ENCODE measurements around the gene HOXA3. TPM values are rescaled to one million over a fixed set of nuclear protein-coding genes. Genes with fewer than 3 reads are reported as not detected.
A peak's percentile ranks its signal among the peaks of the same experiment; 100 is the strongest.

The HOXA3 gene
- total and polyA plus RNA-seq, 2 donors (not counting 1 experiment from before 2014, with no cell fraction given) = 0.68 to 1.5 TPM

DNA sequence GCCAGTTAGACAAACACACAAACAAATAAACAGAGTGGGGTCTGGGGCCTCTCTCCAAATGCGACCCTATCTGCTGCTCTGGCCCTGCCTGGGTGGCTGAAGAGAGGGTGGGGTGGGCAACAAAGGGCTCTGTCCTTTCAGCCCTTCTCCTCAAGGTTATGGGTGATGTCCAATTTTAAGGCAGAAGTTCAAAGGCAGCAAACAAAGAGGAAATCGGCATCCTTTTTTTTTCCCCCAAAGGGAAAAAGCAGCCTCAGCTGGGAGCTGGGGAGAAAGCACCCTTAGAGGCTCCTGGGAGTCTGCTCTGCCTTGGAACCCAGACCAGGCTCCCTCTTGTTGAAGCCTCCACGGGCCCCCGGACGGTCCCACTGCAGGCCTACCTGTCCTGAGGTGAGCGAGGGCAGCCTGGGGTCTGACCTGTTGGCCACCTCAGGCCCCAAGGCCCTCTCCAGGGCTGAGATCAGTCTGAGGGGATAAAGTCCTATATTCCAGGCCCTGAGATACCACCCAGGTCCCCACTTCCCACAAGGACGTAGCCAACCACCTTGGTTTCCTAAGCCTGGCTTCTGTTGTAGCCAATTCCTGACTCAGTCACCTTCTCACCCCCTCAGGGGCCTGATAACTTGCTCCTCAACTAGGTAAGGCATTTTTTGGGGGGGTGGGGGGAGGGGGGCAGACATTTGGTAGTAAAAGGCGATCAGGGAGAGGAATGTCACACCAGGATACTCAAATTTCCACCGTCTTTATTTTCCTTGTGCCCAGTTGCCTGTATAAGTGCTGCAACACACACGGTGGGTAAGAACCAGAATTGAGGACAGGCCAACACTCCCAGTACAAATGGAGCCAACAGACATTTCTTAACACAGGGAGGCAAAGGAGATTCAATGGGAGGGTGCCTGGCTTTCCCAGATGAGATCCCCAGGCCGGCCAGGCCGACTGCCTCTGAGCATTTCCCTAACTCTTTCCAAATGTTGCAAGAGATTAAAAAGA, 28.3 kb upstream of the HOXA3 start:
- H3K4me3 ChIP-seq (replicated peaks in 1 of 4; ENCODE audit: control extremely low read depth in 1 of 4, insufficient read depth in 1 of 4, low read depth in 3 of 4, low read length in 4 of 4) = no peak overlapping the region

DNA sequence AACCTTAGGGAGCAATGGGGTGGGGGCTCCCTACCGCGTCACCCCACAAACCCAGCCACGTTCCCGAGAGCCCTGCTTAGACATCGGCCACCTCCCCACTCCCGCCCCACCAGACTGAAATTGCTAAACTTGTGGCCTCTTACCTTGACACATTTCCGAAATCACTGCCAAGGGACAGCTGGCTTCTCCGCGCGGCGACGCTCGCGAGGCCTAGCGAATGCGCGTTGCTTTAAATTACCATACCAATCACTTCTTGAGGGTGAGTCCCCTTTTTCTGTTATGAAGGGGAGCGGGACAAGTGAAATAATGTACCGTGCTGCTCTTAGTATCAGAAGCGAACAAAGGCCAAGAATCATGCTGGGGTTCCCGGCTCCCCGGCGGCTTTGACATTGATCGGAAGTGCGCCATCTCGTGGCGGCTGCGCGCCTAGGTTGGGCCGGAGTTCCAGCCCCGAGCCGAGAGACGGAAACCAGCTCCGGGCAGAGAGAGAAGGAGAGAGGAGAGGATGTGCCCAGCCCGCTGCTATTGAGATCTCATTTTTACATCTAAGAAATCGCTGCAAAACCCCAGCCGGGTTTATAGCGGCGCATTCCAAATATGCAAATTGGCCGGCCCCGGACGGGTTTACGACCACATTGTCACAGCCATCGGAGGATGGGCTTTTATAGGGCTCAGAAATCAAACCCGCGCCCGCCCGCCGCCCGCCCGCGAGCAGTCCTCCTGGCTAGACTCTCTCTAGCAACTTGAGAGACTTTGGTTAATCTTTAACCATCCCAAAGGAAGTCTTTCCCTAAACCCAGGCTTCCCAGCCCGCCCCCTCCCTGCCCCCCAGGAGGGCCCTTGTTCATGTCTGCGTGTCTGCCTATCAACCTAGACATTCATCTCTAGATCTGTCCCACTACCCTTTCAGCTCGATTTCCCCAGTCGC, 27.4 kb upstream of the HOXA3 start:
- no peaks in the 10 kb centered on the region for H3K79me2 ChIP-seq (ENCODE audit: control insufficient read depth, insufficient read depth, low read length)
- H3K4me3 ChIP-seq (replicated peaks in 1 of 4; ENCODE audit: control extremely low read depth in 1 of 4, insufficient read depth in 1 of 4, low read depth in 3 of 4, low read length in 4 of 4) = peak overlapping the region in 2 of 4 experiments; percentile 22 to 31
- H3K36me3 ChIP-seq (ENCODE audit: control insufficient read depth, insufficient read depth, low read length) = no peaks in the 10 kb centered on the region
- H3K27me3 ChIP-seq (ENCODE audit: control insufficient read depth, insufficient read depth, low read length) = peaks cover 53% of the 10 kb centered on the region
- peak overlapping the region; percentile 39 for H3K4me2 ChIP-seq (ENCODE audit: extremely low read depth, insufficient read depth, low read length)
- no peaks in the 10 kb centered on the region for H3K9me3 ChIP-seq (ENCODE audit: control insufficient read depth, insufficient read depth, low read depth, low read length)
- no peak overlapping the region for H2AFZ ChIP-seq (ENCODE audit: low read length)
- TF ChIP-seq, protein P1, sequence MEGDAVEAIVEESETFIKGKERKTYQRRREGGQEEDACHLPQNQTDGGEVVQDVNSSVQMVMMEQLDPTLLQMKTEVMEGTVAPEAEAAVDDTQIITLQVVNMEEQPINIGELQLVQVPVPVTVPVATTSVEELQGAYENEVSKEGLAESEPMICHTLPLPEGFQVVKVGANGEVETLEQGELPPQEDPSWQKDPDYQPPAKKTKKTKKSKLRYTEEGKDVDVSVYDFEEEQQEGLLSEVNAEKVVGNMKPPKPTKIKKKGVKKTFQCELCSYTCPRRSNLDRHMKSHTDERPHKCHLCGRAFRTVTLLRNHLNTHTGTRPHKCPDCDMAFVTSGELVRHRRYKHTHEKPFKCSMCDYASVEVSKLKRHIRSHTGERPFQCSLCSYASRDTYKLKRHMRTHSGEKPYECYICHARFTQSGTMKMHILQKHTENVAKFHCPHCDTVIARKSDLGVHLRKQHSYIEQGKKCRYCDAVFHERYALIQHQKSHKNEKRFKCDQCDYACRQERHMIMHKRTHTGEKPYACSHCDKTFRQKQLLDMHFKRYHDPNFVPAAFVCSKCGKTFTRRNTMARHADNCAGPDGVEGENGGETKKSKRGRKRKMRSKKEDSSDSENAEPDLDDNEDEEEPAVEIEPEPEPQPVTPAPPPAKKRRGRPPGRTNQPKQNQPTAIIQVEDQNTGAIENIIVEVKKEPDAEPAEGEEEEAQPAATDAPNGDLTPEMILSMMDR (conservative IDR thresholded peaks at IDR 0.05 in 1 of 2, IDR thresholded peaks at IDR 0.05 in 1 of 2; ENCODE audit: low read depth in 1 of 2, low read length in 2 of 2) = peak; percentile 77 to 78
- TF ChIP-seq EZH2 (IDR thresholded peaks at IDR 0.05; ENCODE audit: low read length, missing control alignments) = peak; percentile 48
- no peaks in the 10 kb centered on the region for H3K4me1 ChIP-seq (ENCODE audit: control insufficient read depth, extremely low read depth, insufficient read depth, low read length)
- peak; percentile 23 to 56 for DNase-seq (ENCODE audit: low read depth in 2 of 2)
- H3K27ac ChIP-seq (ENCODE audit: insufficient read depth, low read length) = no peak overlapping the region
- H3K9ac ChIP-seq (ENCODE audit: insufficient read depth, low read length) = no peak overlapping the region
- no peaks in the 10 kb centered on the region for H4K20me1 ChIP-seq (ENCODE audit: control insufficient read depth, extremely low read depth, insufficient read depth, low read length)

More for the DNA sequence above, 28.3 kb upstream of the HOXA3 start:
- Histone ChIP-seq H3K79me2 (ENCODE audit: control insufficient read depth, insufficient read depth, low read length) (no peaks in the 10 kb centered on the region), H4K20me1 (ENCODE audit: control insufficient read depth, extremely low read depth, insufficient read depth, low read length) (no peaks in the 10 kb centered on the region), H3K36me3 (ENCODE audit: control insufficient read depth, insufficient read depth, low read length) (no peaks in the 10 kb centered on the region), H3K4me1 (ENCODE audit: control insufficient read depth, extremely low read depth, insufficient read depth, low read length) (no peaks in the 10 kb centered on the region), H3K4me2 (ENCODE audit: extremely low read depth, insufficient read depth, low read length) (no peak overlapping the region), H3K27ac (ENCODE audit: insufficient read depth, low read length) (no peak overlapping the region), H2AFZ (ENCODE audit: low read length) (no peak overlapping the region), H3K27me3 (ENCODE audit: control insufficient read depth, insufficient read depth, low read length) (peaks cover 54% of the 10 kb centered on the region), H3K9me3 (ENCODE audit: control insufficient read depth, insufficient read depth, low read depth, low read length) (no peaks in the 10 kb centered on the region), H3K9ac (ENCODE audit: insufficient read depth, low read length) (no peak overlapping the region)
- DNase-seq (ENCODE audit: low read depth in 2 of 2) = no peak
- TF ChIP-seq EZH2 (IDR thresholded peaks at IDR 0.05; ENCODE audit: low read length, missing control alignments) = no peak

DNA sequence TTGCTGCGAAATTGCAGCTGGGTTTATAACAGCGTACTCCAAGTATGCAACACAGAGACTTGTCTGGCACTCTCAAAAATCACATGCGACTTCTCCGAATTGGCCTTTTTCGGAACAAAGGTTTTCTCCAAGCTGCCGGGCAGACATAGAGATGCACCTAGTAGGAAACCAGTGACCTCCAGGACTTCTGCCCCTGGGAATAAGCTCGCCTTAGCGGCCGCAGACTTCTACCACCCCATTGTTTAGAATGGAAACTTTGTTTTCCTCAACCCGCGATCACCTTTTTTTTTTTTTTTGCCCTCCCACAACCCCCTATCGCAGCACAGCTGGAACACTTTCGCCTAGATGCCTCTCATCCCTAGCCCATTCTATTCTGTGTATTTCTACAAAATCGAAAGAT, 26.6 kb upstream of the HOXA3 start:
- H3K9ac ChIP-seq (ENCODE audit: insufficient read depth, low read length) = no peak overlapping the region
- no peaks in the 10 kb centered on the region for H3K4me1 ChIP-seq (ENCODE audit: control insufficient read depth, extremely low read depth, insufficient read depth, low read length)
- TF ChIP-seq, protein P1 (conservative IDR thresholded peaks at IDR 0.05 in 1 of 2, IDR thresholded peaks at IDR 0.05 in 1 of 2; ENCODE audit: low read depth in 1 of 2, low read length in 2 of 2) = no peak
- no peak for TF ChIP-seq EZH2 (IDR thresholded peaks at IDR 0.05; ENCODE audit: low read length, missing control alignments)
- no peak overlapping the region for H2AFZ ChIP-seq (ENCODE audit: low read length)
- no peaks in the 10 kb centered on the region for H3K36me3 ChIP-seq (ENCODE audit: control insufficient read depth, insufficient read depth, low read length)
- H4K20me1 ChIP-seq (ENCODE audit: control insufficient read depth, extremely low read depth, insufficient read depth, low read length) = no peaks in the 10 kb centered on the region
- H3K9me3 ChIP-seq (ENCODE audit: control insufficient read depth, insufficient read depth, low read depth, low read length) = no peaks in the 10 kb centered on the region
- H3K79me2 ChIP-seq (ENCODE audit: control insufficient read depth, insufficient read depth, low read length) = no peaks in the 10 kb centered on the region
- no peak overlapping the region for H3K4me3 ChIP-seq (replicated peaks in 1 of 4; ENCODE audit: control extremely low read depth in 1 of 4, insufficient read depth in 1 of 4, low read depth in 3 of 4, low read length in 4 of 4)
- DNase-seq (ENCODE audit: low read depth in 2 of 2) = no peak
- peaks cover 54% of the 10 kb centered on the region for H3K27me3 ChIP-seq (ENCODE audit: control insufficient read depth, insufficient read depth, low read length)
- H3K4me2 ChIP-seq (ENCODE audit: extremely low read depth, insufficient read depth, low read length) = peak overlapping the region; percentile 39
- no peak overlapping the region for H3K27ac ChIP-seq (ENCODE audit: insufficient read depth, low read length)

Measured in fibroblast of lung (primary cell).